Measurements from ENCODE around the gene TM4SF5. TPM values are rescaled to one million over a fixed set of nuclear protein-coding genes. Genes with fewer than 3 reads are reported as not detected.

The TM4SF5 gene
- total RNA-seq, 1 donor from 2014 or later, result not detected

DNA sequence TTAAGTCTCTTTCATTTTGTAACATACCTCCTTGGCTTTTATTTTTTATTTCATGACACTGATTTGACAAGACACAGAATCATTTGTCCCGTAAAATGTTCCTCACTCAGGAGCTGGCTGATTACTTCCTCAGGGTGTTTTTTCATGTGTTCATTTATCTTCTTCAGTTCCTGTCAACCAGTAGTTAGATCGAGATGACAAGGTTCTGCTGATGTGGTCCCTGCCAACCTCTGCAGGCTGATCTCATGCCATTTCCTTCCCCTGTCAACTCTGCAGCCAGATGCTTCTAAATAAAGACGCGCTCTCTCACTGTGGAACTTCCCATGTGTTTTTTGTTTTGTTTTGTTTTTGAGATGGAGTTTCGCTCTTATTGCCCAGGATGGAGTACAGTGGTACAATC is 23.8 kb upstream of the TM4SF5 start:
- DNase-seq (ENCODE audit: low spot score), result peak; percentile 40

- no peak for DNase-seq (ENCODE audit: low spot score)
Measured at GRCh38 chr17:4748686-4749085, 23.0 kb upstream of the TM4SF5 start.

DNA sequence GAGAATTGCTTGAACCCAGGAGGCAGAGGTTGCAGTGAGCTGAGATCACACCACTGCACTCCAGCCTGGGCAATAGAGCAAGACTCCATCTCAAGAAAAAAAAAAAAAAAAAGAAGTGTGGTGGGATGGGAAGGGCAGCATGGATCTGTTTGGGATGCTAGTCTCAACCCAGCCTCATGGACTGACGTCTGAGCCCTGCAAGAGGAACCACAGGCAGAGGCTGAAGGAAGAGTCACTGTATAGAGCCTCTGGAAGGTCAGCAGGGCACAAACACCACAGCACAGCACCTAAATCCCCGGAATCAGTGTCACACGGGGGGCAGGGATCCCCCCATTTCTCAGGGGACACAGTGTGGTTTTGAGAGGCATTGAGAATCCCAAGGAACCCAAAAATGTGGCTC is 21.1 kb upstream of the TM4SF5 start:
- DNase-seq (ENCODE audit: low spot score), result no peak

DNA sequence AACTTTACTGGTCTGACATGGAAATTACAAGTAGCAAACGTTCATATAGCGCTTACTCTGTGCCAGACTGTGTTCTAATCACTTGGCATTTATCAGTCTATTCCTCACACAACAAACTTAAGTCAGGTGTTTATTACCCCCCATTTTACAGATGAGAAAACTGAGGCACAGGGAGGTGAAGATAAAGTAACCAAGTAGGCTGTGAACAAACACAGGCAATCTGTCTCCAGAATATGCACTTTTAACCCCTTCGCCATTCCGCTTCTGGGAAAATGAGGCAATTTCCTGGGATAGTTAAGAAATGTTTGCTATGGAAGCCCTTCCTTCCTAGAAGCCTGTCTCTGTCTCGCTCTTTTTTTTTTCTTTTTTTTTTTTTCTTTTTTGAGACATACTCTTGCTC is 19.8 kb upstream of the TM4SF5 start:
- no peak for DNase-seq (ENCODE audit: low spot score)

GRCh38 chr17:4753392-4753791 is 18.3 kb upstream of the TM4SF5 start:
- no peak for DNase-seq (ENCODE audit: low spot score)

- DNase-seq (ENCODE audit: low spot score), result no peak
Measured at GRCh38 chr17:4759776-4760236, 11.9 kb upstream of the TM4SF5 start.

GRCh38 chr17:4764595-4764994 is 7.1 kb upstream of the TM4SF5 start:
- peak; percentile 36 for DNase-seq (ENCODE audit: low spot score)

DNA sequence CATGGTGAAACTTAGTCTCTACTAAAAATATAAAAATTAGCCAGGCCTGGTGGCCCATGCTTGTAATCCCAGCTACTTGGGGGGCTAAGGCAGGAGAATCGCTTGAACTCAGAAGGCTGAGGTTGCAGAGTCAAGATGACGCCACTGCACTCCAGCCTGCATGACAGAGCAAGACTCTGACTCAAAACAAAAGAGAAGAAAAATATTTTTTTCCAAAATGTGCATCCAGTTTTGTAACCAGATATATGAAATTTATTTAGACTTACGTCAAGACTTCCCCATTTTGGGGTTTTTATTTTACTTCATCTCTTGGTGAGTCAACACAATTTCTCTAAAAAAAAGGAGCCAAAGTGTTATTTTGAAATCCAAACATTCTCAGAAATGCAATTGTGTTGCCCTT is 5.5 kb upstream of the TM4SF5 start:
- no peak for DNase-seq (ENCODE audit: low spot score)

GRCh38 chr17:4766723-4767122 is 5.0 kb upstream of the TM4SF5 start:
- DNase-seq (ENCODE audit: low spot score), result no peak

DNA sequence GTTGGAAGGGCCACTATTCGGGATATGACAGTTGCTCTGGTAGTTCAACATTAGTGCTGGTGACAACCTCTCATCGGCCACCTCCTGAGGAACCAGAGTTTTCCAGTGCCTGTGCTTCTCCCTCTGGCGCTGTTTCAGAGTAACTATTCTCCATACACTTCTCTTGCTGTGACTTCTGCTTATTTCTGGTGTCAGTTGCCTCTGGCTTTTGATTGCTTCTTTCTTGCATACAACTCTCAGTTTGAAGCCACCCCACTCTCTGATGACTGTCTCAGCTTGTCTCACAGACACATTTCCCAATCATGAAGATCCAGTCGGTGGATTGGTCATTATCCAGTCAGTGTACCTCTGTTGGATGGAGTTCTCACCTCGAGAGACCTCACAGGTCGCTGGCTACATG is 3.4 kb upstream of the TM4SF5 start:
- no peak for DNase-seq (ENCODE audit: low spot score)

- DNase-seq (ENCODE audit: low spot score), result no peak
Measured at GRCh38 chr17:4769628-4770027, 2.1 kb upstream of the TM4SF5 start.

- DNase-seq (ENCODE audit: low spot score), result no peak
Measured at GRCh38 chr17:4772235-4772613, 538 bp downstream of the TM4SF5 start.

GRCh38 chr17:4777969-4778760 is 6.5 kb downstream of the TM4SF5 start:
- DNase-seq (ENCODE audit: low spot score), result no peak

DNA sequence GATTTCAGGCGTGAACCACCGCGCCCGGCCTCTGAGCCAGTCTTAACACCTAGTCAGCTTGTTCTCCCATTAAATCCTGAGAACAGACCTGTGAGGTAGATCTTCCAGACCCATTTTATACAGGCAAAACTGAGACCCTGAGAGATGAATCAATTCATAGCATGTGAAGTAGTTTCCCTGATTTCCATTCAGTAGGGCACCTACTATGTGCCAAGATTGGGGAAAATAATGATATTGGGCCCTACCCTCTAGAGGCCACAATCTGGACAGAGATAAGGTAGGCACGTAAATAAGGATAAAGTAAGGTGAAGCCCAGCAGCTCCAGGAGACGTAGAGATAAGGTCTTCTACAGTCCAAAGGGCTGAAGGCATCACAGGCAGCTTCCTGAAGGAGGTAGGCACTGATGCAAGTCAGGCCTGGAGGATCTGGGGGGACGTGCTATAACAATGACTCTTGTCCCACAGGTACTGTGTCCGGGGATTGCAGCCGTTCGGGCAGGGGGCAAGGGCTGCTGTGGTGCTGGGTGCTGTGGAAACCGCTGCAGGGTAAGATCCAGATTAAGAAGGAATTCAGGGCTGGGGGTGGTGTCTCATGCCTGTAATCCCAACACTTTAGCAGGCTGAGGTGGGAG is 8.8 kb downstream of the TM4SF5 start:
- DNase-seq (ENCODE audit: low spot score), result no peak

DNA sequence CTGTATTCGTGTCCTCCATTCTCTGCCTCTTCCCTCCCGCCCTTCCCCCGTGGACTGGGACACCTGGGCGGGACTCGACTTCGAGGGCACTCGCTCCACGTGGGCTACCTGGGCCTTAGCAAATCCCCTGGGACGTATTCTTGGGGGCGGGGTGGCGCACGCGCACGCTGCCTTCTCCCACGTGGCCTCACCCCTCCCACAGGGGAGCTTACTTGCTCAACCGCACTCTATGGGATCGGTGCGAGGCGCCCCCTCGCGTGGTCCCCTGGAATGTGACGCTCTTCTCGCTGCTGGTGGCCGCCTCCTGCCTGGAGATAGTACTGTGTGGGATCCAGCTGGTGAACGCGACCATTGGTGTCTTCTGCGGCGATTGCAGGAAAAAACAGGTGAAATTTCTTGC is 11.0 kb downstream of the TM4SF5 start:
- no peak for DNase-seq (ENCODE audit: low spot score)

DNA sequence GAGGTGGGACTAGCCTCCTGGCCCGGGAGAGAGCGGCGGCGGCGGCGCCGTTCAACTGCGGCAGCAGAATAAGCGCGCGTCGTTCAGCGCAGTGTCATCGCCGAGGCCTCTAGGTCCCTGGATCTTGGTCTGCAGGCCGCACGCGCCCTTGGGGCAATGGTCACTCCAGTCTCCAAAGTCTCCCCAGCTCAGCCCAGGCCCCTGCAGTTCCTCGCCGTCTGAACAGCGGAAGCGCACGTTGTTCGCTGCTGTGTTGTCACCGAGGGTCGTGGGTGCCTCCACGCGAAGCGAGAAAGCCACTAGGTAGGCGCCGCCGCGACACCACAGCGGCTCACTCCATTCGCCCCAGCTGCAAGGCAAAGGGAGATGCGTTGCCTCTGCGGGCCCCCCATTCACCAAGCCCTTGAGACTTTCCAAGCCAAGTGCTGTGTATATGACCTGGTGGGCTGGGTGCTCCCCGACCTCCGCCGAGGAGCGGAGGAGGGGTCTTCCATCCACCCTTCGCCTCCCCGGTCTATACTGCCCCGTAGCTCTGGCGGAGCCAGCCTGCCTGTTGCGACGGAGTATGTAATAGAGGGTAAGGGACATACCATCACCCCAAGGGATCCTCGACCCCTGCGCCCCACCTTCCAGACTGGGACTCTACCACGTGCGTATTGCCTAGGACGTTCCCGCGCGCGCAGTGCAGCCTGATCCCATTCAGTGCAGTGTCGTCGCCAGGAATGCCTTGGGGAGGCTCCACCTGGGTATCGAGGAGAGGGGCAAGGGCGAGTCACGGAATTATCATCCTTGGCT is 13.8 kb downstream of the TM4SF5 start:
- no peak for DNase-seq (ENCODE audit: low spot score)

- no peak for DNase-seq (ENCODE audit: low spot score)
Measured at GRCh38 chr17:4786106-4786511, 14.4 kb downstream of the TM4SF5 start, which contains the start of gene VMO1. TSS of gene VMO1 (minus strand) at chr17:4786364. CDS start at chr17:4786352, 12 bp downstream.

- no peak for DNase-seq (ENCODE audit: low spot score)
Measured at GRCh38 chr17:4786516-4786915, 14.8 kb downstream of the TM4SF5 start.

DNA sequence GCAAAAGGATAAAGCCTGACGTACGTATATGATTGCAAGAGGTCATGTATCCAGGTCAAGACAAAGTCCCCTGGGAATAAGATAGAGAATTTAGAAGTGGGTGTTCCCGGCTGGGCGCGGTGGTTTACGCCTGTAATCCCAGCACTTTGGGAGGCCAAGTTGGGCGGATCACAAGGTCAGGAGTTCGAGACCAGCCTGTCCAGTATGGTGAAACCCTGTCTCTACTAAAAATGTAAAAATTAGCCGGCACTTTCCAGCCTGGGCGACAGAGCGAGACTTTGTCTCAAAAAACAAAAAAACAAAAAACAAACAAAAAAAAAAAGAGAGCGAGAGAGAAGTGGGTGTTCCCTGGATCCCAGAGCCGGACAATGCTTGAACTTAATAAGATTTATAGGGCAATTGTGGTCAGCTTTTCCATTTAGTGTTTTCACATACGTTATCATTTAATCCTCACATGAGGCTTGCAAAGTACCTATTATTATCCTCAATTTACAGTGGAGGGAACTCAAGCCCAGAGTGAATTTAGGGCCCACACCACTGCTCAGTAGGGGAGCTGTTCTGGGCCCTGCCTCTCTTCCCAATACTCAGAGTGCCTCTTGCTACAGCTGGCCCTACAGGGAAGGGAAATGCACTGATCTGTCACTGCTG is 16.6 kb downstream of the TM4SF5 start:
- DNase-seq (ENCODE audit: low spot score), result no peak

- DNase-seq (ENCODE audit: low spot score), result no peak
Measured at GRCh38 chr17:4788807-4789700, 17.4 kb downstream of the TM4SF5 start, which contains the start of gene GLTPD2. TSS of gene GLTPD2 (plus strand) at chr17:4788964. CDS start at chr17:4789012, 48 bp downstream.

GRCh38 chr17:4789701-4789950 is 17.9 kb downstream of the TM4SF5 start:
- DNase-seq (ENCODE audit: low spot score), result peak; percentile 22
